Measurements from ENCODE around the gene MLLT1. TPM values are rescaled to one million over a fixed set of nuclear protein-coding genes. Genes with fewer than 3 reads are reported as not detected.

The MLLT1 gene
- total and polyA plus RNA-seq, 5 donors from 2014 or later, result 0.45 to 35.6 (median 0.68) TPM

GRCh38 chr19:6226444-6227155 is 53.2 kb downstream of the MLLT1 start:
- ATAC-seq (ENCODE audit: low read depth in 2 of 2), result no peak
- Mint-ChIP-seq H3K36me3 (peaks cover 20% of the 10 kb centered on the region), H3K27ac (no peak overlapping the region), H3K4me1 (peaks cover 0 to 5% (median 2%) of the 10 kb centered on the region in 4 donors), H3K27me3 (no peaks in the 10 kb centered on the region), H3K4me3 (no peak overlapping the region), H3K9me3 (no peaks in the 10 kb centered on the region)
- Histone ChIP-seq H3K4me3 (ENCODE audit: low read depth, low read length) (no peak overlapping the region), H3K27me3 (ENCODE audit: control insufficient read depth, insufficient read depth, low read length) (no peaks in the 10 kb centered on the region), H3K4me1 (ENCODE audit: control insufficient read depth, insufficient read depth, low read length, poor library complexity, severe bottlenecking) (no peaks in the 10 kb centered on the region), H3K36me3 (ENCODE audit: control insufficient read depth, insufficient read depth, low read length) (peaks cover 30% of the 10 kb centered on the region), H3K9me3 (ENCODE audit: control insufficient read depth in 2 of 2, low read length in 2 of 2) (no peaks in the 10 kb centered on the region), H3K27ac (ENCODE audit: insufficient read depth, low read length, poor library complexity, severe bottlenecking) (no peak overlapping the region)
- DNase-seq, result no peak

- Mint-ChIP-seq H3K4me3 (no peak overlapping the region), H3K27me3 (no peaks in the 10 kb centered on the region), H3K36me3 (peaks cover 19% of the 10 kb centered on the region), H3K4me1 (peaks cover 0 to 4% (median 2%) of the 10 kb centered on the region in 4 donors), H3K9me3 (no peaks in the 10 kb centered on the region), H3K27ac (no peak overlapping the region)
- H3K4me1 ChIP-seq (ENCODE audit: control insufficient read depth, insufficient read depth, low read length, poor library complexity, severe bottlenecking), result no peaks in the 10 kb centered on the region
- H3K4me3 ChIP-seq (ENCODE audit: low read depth, low read length), result no peak overlapping the region
- H3K27ac ChIP-seq (ENCODE audit: insufficient read depth, low read length, poor library complexity, severe bottlenecking), result no peak overlapping the region
- H3K9me3 ChIP-seq (ENCODE audit: control insufficient read depth in 2 of 2, low read length in 2 of 2), result no peaks in the 10 kb centered on the region
- ATAC-seq (ENCODE audit: low read depth in 2 of 2), result no peak
- no peak for DNase-seq
- peaks cover 32% of the 10 kb centered on the region for H3K36me3 ChIP-seq (ENCODE audit: control insufficient read depth, insufficient read depth, low read length)
- no peaks in the 10 kb centered on the region for H3K27me3 ChIP-seq (ENCODE audit: control insufficient read depth, insufficient read depth, low read length)
These were observed 53.8 kb downstream of the MLLT1 start for GRCh38 chr19:6226012-6226411.

- Mint-ChIP-seq H3K27me3 (no peaks in the 10 kb centered on the region), H3K27ac (no peak overlapping the region)
These were observed 54.4 kb downstream of the MLLT1 start for GRCh38 chr19:6225232-6225865.

DNA sequence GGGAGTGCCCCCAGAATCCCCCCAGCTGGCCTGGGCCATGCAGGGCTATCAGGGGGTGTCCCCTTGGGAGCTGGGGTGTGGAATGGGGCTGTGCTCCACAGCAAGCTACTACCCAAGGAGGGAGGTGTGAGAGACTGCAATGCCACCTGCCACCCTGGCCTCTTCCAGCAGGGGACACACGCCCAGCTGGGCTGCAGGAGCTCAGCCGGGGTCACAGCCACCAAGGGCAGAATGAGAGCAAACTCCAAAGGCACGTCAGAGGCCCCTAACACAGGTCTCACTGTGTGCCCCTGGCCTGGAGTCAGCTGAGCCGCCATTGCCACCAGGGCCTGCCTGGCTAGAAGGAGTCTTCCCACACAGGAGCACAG is 55.5 kb downstream of the MLLT1 start:
- Histone ChIP-seq H3K4me1 (ENCODE audit: control insufficient read depth, insufficient read depth, low read length, poor library complexity, severe bottlenecking) (no peaks in the 10 kb centered on the region), H3K27ac (ENCODE audit: insufficient read depth, low read length, poor library complexity, severe bottlenecking) (no peak overlapping the region), H3K4me3 (ENCODE audit: low read depth, low read length) (no peak overlapping the region), H3K27me3 (ENCODE audit: control insufficient read depth, insufficient read depth, low read length) (no peaks in the 10 kb centered on the region), H3K36me3 (ENCODE audit: control insufficient read depth, insufficient read depth, low read length) (peaks cover 28% of the 10 kb centered on the region), H3K9me3 (ENCODE audit: control insufficient read depth in 2 of 2, low read length in 2 of 2) (no peaks in the 10 kb centered on the region)
- H3K4me1 Mint-ChIP-seq, result no peaks in the 10 kb centered on the region
- H3K27ac Mint-ChIP-seq, result no peak overlapping the region
- H3K4me3 Mint-ChIP-seq, result no peak overlapping the region
- no peaks in the 10 kb centered on the region for H3K9me3 Mint-ChIP-seq
- no peaks in the 10 kb centered on the region for H3K27me3 Mint-ChIP-seq
- no peak for ATAC-seq (ENCODE audit: low read depth in 2 of 2)
- H3K36me3 Mint-ChIP-seq, result peaks cover 10% of the 10 kb centered on the region
- no peak for DNase-seq

More at GRCh38 chr19:6225232-6225865, 54.4 kb downstream of the MLLT1 start:
- H3K4me3 Mint-ChIP-seq, result no peak overlapping the region
- ATAC-seq (ENCODE audit: low read depth in 2 of 2) (no peak), DNase-seq (no peak)
- H3K4me1 Mint-ChIP-seq, result no peaks in the 10 kb centered on the region
- H3K9me3 Mint-ChIP-seq, result no peaks in the 10 kb centered on the region
- Histone ChIP-seq H3K4me1 (ENCODE audit: control insufficient read depth, insufficient read depth, low read length, poor library complexity, severe bottlenecking) (no peaks in the 10 kb centered on the region), H3K4me3 (ENCODE audit: low read depth, low read length) (no peak overlapping the region), H3K9me3 (ENCODE audit: control insufficient read depth in 2 of 2, low read length in 2 of 2) (no peaks in the 10 kb centered on the region), H3K27ac (ENCODE audit: insufficient read depth, low read length, poor library complexity, severe bottlenecking) (no peak overlapping the region), H3K36me3 (ENCODE audit: control insufficient read depth, insufficient read depth, low read length) (peaks cover 34% of the 10 kb centered on the region), H3K27me3 (ENCODE audit: control insufficient read depth, insufficient read depth, low read length) (no peaks in the 10 kb centered on the region)
- H3K36me3 Mint-ChIP-seq, result peaks cover 15% of the 10 kb centered on the region

- Histone ChIP-seq H3K4me1 (ENCODE audit: control insufficient read depth, insufficient read depth, low read length, poor library complexity, severe bottlenecking) (no peaks in the 10 kb centered on the region), H3K9me3 (ENCODE audit: control insufficient read depth in 2 of 2, low read length in 2 of 2) (no peaks in the 10 kb centered on the region), H3K27ac (ENCODE audit: insufficient read depth, low read length, poor library complexity, severe bottlenecking) (no peak overlapping the region), H3K4me3 (ENCODE audit: low read depth, low read length) (no peak overlapping the region), H3K36me3 (ENCODE audit: control insufficient read depth, insufficient read depth, low read length) (peaks cover 28% of the 10 kb centered on the region), H3K27me3 (ENCODE audit: control insufficient read depth, insufficient read depth, low read length) (no peaks in the 10 kb centered on the region)
- Mint-ChIP-seq H3K27me3 (no peaks in the 10 kb centered on the region), H3K4me3 (no peak overlapping the region), H3K27ac (no peak overlapping the region), H3K9me3 (no peaks in the 10 kb centered on the region), H3K36me3 (peaks cover 10% of the 10 kb centered on the region), H3K4me1 (no peaks in the 10 kb centered on the region)
- ATAC-seq (ENCODE audit: low read depth in 2 of 2), result no peak
- DNase-seq, result no peak
These were observed 56.1 kb downstream of the MLLT1 start for GRCh38 chr19:6223461-6224307.

DNA sequence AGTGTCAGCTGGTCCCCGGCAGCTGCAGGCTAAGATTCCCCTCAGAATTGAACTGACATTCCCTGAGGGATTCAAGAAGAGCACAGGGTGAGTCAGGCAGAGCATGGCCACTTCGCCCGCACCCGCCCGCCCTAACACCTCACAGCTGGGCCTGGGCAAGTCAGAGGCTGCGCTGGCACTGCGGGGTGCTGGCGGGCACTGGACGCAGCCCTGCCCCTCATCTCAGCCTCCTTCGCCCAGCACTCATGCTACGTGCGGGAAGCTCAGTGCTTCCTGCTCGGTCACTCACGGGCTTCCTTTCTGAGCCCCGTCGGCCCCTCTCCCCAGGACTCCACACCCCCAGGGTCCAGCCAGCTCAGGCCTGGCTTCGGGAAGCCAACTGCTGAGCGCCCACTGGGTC is 56.9 kb downstream of the MLLT1 start:
- H3K36me3 Mint-ChIP-seq, result peaks cover 12% of the 10 kb centered on the region
- ATAC-seq (ENCODE audit: low read depth in 2 of 2), result no peak

DNA sequence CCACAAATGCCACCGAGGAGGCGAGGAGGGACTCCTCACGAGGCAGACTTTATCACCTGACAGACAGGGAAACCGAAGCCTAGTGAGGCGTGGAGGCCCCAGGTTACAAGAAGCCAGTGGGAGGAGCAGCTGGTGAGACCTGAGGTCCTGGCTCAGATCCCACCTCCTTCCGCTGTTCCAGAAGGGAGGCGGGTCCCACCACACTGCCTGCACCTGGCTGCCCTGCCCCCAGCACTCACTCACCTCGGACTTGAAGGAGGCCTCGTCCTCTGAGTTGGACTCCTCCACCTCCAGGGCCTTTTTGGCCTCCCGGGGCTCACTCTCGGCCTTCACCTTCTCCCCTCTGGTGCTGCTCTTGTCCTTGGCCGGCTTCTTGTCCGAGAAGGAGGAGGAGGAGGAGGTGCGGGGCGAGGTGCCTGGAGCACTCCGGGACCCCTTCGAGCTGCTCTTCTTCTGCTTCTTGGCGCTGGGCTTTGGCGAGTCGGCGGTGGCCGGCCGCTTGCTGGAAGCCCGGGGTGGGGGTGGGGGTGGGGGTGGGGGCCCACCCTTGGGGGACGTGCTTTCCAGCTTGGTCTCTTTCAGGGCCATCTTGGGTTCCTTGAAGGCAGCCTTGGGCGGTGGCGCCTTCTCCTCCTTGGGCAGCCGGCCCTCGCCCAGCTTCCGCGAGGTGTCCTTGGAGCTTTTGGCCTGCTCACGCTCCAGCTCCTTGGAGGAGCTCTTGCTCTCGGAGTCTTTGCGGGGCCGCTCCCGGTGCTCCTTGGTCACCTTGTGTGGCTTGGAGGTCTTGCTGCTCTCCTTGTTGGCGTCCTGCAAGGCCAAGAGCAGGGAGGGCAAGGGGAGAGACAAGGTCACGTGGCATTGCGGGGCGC is 57.7 kb downstream of the MLLT1 start:
- Histone ChIP-seq H3K4me3 (ENCODE audit: low read depth, low read length) (no peak overlapping the region), H3K27ac (ENCODE audit: insufficient read depth, low read length, poor library complexity, severe bottlenecking) (no peak overlapping the region), H3K9me3 (ENCODE audit: control insufficient read depth in 2 of 2, low read length in 2 of 2) (no peaks in the 10 kb centered on the region), H3K27me3 (ENCODE audit: control insufficient read depth, insufficient read depth, low read length) (no peaks in the 10 kb centered on the region), H3K4me1 (ENCODE audit: control insufficient read depth, insufficient read depth, low read length, poor library complexity, severe bottlenecking) (no peaks in the 10 kb centered on the region), H3K36me3 (ENCODE audit: control insufficient read depth, insufficient read depth, low read length) (peaks cover 26% of the 10 kb centered on the region)
- Mint-ChIP-seq H3K9me3 (no peaks in the 10 kb centered on the region), H3K27ac (no peak overlapping the region), H3K4me1 (peaks cover 0 to 3% (median 0%) of the 10 kb centered on the region in 4 donors), H3K27me3 (no peaks in the 10 kb centered on the region), H3K36me3 (peaks cover 12% of the 10 kb centered on the region), H3K4me3 (no peak overlapping the region)
- no peak for DNase-seq
- no peak for ATAC-seq (ENCODE audit: low read depth in 2 of 2)

More for the DNA sequence above, 56.9 kb downstream of the MLLT1 start:
- Histone ChIP-seq H3K27me3 (ENCODE audit: control insufficient read depth, insufficient read depth, low read length) (no peaks in the 10 kb centered on the region), H3K4me1 (ENCODE audit: control insufficient read depth, insufficient read depth, low read length, poor library complexity, severe bottlenecking) (no peaks in the 10 kb centered on the region), H3K27ac (ENCODE audit: insufficient read depth, low read length, poor library complexity, severe bottlenecking) (no peak overlapping the region), H3K36me3 (ENCODE audit: control insufficient read depth, insufficient read depth, low read length) (peaks cover 28% of the 10 kb centered on the region), H3K9me3 (ENCODE audit: control insufficient read depth in 2 of 2, low read length in 2 of 2) (no peaks in the 10 kb centered on the region), H3K4me3 (ENCODE audit: low read depth, low read length) (no peak overlapping the region)
- no peak overlapping the region for H3K4me3 Mint-ChIP-seq
- no peaks in the 10 kb centered on the region for H3K9me3 Mint-ChIP-seq
- no peak for DNase-seq
- peaks cover 0 to 3% (median 0%) of the 10 kb centered on the region in 4 donors for H3K4me1 Mint-ChIP-seq
- H3K27me3 Mint-ChIP-seq, result no peaks in the 10 kb centered on the region
- H3K27ac Mint-ChIP-seq, result no peak overlapping the region
